ENCODE results near the gene ZNF862. TPM values are rescaled to one million over a fixed set of nuclear protein-coding genes. Genes with fewer than 3 reads are reported as not detected.

ZNF862 gene
- polyA plus RNA-seq, 1 of the 3 experiments (the other 2 are of a cell fraction) = 17.3 TPM

DNA sequence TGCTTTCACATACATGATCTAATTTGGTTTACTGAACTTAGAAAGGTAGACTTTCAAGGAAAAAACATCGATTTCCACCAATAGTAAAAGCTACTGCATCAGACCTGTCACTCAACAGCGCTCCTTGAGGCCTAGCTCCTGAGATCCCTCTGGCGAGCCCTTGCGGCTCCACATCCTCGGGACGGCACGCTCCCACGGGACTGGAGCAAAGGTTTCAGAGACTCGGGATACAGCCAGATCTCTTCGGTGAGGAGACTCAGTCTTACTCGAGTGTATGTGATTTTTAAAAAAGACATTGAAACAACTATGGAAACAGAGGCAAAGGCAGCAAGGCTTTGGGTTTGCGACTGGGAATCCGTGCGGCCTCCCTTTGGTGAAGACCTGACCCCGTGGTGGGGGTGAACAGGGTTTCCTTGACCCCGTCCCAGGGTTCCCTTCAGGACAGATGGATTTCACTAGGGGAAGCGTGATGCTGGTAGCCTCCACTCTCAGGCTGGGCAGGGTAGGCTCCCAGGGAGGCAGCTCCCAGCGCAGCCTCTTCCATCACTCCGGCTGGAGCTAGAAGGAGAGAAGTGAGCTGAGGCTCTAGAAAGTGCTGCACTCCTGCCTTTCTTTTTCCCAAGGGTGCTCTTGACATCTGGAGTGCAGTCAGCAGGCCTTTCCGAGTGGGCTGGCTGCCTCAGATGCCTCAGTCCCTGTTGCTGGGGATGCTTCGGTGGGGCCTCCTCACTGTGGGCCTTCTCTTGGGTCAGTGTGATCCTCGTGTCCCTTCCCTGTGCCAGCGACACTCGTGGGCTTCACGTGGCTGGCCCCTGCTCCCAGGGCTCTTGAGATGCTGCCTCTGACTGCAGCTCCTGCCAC, 29.8 kb downstream of the ZNF862 start:
- TF ChIP-seq FOXJ3 (CRISPR knock-in tag; IDR thresholded peaks at IDR 0.05) = no peak
- TF ChIP-seq RFX5 (IDR thresholded peaks at IDR 0.05; ENCODE audit: low read length) = no peak
- TF ChIP-seq TCF12 (IDR thresholded peaks at IDR 0.05) = no peak
- TF ChIP-seq, protein P1, sequence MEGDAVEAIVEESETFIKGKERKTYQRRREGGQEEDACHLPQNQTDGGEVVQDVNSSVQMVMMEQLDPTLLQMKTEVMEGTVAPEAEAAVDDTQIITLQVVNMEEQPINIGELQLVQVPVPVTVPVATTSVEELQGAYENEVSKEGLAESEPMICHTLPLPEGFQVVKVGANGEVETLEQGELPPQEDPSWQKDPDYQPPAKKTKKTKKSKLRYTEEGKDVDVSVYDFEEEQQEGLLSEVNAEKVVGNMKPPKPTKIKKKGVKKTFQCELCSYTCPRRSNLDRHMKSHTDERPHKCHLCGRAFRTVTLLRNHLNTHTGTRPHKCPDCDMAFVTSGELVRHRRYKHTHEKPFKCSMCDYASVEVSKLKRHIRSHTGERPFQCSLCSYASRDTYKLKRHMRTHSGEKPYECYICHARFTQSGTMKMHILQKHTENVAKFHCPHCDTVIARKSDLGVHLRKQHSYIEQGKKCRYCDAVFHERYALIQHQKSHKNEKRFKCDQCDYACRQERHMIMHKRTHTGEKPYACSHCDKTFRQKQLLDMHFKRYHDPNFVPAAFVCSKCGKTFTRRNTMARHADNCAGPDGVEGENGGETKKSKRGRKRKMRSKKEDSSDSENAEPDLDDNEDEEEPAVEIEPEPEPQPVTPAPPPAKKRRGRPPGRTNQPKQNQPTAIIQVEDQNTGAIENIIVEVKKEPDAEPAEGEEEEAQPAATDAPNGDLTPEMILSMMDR (IDR thresholded peaks at IDR 0.05) = no peak
- no peak for TF ChIP-seq RCOR1 (IDR thresholded peaks at IDR 0.05; ENCODE audit: low read length)
- TF ChIP-seq NFIC (IDR thresholded peaks at IDR 0.05; ENCODE audit: borderline replicate concordance) = no peak
- TF ChIP-seq, protein P2, sequence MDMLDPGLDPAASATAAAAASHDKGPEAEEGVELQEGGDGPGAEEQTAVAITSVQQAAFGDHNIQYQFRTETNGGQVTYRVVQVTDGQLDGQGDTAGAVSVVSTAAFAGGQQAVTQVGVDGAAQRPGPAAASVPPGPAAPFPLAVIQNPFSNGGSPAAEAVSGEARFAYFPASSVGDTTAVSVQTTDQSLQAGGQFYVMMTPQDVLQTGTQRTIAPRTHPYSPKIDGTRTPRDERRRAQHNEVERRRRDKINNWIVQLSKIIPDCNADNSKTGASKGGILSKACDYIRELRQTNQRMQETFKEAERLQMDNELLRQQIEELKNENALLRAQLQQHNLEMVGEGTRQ (IDR thresholded peaks at IDR 0.05; ENCODE audit: borderline replicate concordance, low read depth, low read length) = no peak
- TF ChIP-seq FOSL2 (IDR thresholded peaks at IDR 0.05; ENCODE audit: borderline replicate concordance, low read depth) = no peak
- no peak for TF ChIP-seq REST (IDR thresholded peaks at IDR 0.05; ENCODE audit: low read depth, low read length)
- TF ChIP-seq MAX (IDR thresholded peaks at IDR 0.05; ENCODE audit: low read depth) = no peak
- TF ChIP-seq YY1 (IDR thresholded peaks at IDR 0.05; ENCODE audit: low read depth) = no peak
- TF ChIP-seq USF1 (IDR thresholded peaks at IDR 0.05; ENCODE audit: borderline replicate concordance, low read depth) = no peak
- TF ChIP-seq, protein P3, sequence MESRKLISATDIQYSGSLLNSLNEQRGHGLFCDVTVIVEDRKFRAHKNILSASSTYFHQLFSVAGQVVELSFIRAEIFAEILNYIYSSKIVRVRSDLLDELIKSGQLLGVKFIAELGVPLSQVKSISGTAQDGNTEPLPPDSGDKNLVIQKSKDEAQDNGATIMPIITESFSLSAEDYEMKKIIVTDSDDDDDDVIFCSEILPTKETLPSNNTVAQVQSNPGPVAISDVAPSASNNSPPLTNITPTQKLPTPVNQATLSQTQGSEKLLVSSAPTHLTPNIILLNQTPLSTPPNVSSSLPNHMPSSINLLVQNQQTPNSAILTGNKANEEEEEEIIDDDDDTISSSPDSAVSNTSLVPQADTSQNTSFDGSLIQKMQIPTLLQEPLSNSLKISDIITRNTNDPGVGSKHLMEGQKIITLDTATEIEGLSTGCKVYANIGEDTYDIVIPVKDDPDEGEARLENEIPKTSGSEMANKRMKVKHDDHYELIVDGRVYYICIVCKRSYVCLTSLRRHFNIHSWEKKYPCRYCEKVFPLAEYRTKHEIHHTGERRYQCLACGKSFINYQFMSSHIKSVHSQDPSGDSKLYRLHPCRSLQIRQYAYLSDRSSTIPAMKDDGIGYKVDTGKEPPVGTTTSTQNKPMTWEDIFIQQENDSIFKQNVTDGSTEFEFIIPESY (IDR thresholded peaks at IDR 0.05; ENCODE audit: borderline replicate concordance, low read depth) = no peak
- TF ChIP-seq JUND (IDR thresholded peaks at IDR 0.05) = no peak
- no peak for TF ChIP-seq PBX3 (IDR thresholded peaks at IDR 0.05)
- no peak for TF ChIP-seq GATA2 (CRISPR knock-in tag; IDR thresholded peaks at IDR 0.05)
- no peak for TF ChIP-seq SMC3 (IDR thresholded peaks at IDR 0.05; ENCODE audit: low read depth, low read length)
- TF ChIP-seq GABPA (IDR thresholded peaks at IDR 0.05; ENCODE audit: low read depth) = no peak
- no peak for TF ChIP-seq RAD21 (IDR thresholded peaks at IDR 0.05; ENCODE audit: low read length)
- TF ChIP-seq, protein P4, sequence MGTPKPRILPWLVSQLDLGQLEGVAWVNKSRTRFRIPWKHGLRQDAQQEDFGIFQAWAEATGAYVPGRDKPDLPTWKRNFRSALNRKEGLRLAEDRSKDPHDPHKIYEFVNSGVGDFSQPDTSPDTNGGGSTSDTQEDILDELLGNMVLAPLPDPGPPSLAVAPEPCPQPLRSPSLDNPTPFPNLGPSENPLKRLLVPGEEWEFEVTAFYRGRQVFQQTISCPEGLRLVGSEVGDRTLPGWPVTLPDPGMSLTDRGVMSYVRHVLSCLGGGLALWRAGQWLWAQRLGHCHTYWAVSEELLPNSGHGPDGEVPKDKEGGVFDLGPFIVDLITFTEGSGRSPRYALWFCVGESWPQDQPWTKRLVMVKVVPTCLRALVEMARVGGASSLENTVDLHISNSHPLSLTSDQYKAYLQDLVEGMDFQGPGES (IDR thresholded peaks at IDR 0.05; ENCODE audit: low read depth, low read length) = no peak
- DNase-seq = no peak
- WGBS (ENCODE audit: low lambda C conversion rate) = 88% methylated on average over 22 of the region's 25 CpGs
- H3K9me2 ChIP-seq = no peaks in the 10 kb centered on the region
- H3K36me3 ChIP-seq (replicated peaks in 1 of 2; ENCODE audit: control insufficient read depth in 1 of 2, insufficient read depth in 2 of 2, low read length in 1 of 2) = peaks cover 0 to 22% of the 10 kb centered on the region in 2 experiments
- no peak overlapping the region for H3K27ac ChIP-seq (ENCODE audit: low read depth in 2 of 2, low read length in 1 of 2)
- no peak overlapping the region for H3K4me3 ChIP-seq (ENCODE audit: low read depth in 2 of 2, low read length in 1 of 2)
- no peaks in the 10 kb centered on the region for H3K9me3 ChIP-seq
- H3K9ac ChIP-seq = no peak overlapping the region
- no peaks in the 10 kb centered on the region for H3K27me3 ChIP-seq (ENCODE audit: insufficient read depth)
- H3F3A ChIP-seq (replicated peaks; ENCODE audit: insufficient read depth) = peaks cover 9% of the 10 kb centered on the region
- H2AFZ ChIP-seq (ENCODE audit: low read depth) = no peak overlapping the region
- POLR2A ChIA-PET = no interaction called here
- CTCF ChIA-PET = interaction anchor here (1.1 to 2.0 kb wide), 3 partner anchors 15 to 61 kb away, joined by 4 to 6 read pairs (median 5); no protein-coding TSS in a partner anchor
- no peaks in the 10 kb centered on the region for H4K20me1 ChIP-seq (ENCODE audit: insufficient read depth)
- H3K4me2 ChIP-seq = no peak overlapping the region
- peaks cover 0 to 9% of the 10 kb centered on the region in 2 experiments; a peak in 2 of 4 replicates for H3K4me1 ChIP-seq (ENCODE audit: control insufficient read depth in 1 of 2, insufficient read depth in 2 of 2, low read depth in 1 of 2, low read length in 1 of 2)
- no peaks in the 10 kb centered on the region for H3K79me2 ChIP-seq (ENCODE audit: insufficient read depth)
